GM12878 (cell line): ENCODE results near the gene RALGAPA1. TPM values are rescaled to one million over a fixed set of nuclear protein-coding genes. Genes with fewer than 3 reads are reported as not detected.

ENCODE experiments used
- ATAC-seq: fragments of 200-7000 bp; cut with Tn5 transposase; 3 replicates; pipeline ENCODE4 v1.9.1; 2020; ENCODE audit warnings: mild to moderate bottlenecking, moderate library complexity
- BruUV-seq: library from RNA; stranded (reverse); fragments of 400-500 nt; replicated peaks from 2 replicates; lab custom pipeline; 2021; lab: Mats Ljungman, UMichigan
- CTCF ChIA-PET: fragments of 300-600 bp; sonication (Branson Sonifier 250); formaldehyde crosslinking; extraction: SDS; loops from one replicate; lab custom pipeline; 2021; ENCODE audit warnings: inconsistent platforms; lab: Yijun Ruan, JAX
- POLR2A ChIA-PET: fragments of 350-600 bp; formaldehyde crosslinking; extraction: SDS; loops from one replicate; lab custom pipeline; 2021; ENCODE audit warnings: inconsistent platforms; lab: Charles Lee
- RAD21 ChIA-PET: fragments of 300-600 bp; sonication (Branson Sonifier 250); formaldehyde crosslinking; loops from one replicate; lab custom pipeline; 2023; ENCODE audit warnings: antibody characterized with exemption; ENCODE audit not compliant: unreplicated experiment; lab: Charles Lee
- SMC1A ChIA-PET: fragments of 300-600 bp; sonication (Branson Sonifier 250); formaldehyde crosslinking; loops from one replicate; lab custom pipeline; 2023; ENCODE audit not compliant: unreplicated experiment, uncharacterized antibody; lab: Charles Lee
- DNase-seq: peaks from one replicate; pipeline ENCODE4 v3.0.0-alpha.2; 2011; ENCODE audit warnings: low read depth, low spot score
- FAIRE-seq: peaks from 3 replicates; lab custom pipeline; 2011; peaks lifted over from hg19 to GRCh38; lab: Jason Lieb, UNC
- H2AFZ ChIP-seq: 2 replicates; pipeline ENCODE4 v1.6.0; 2011; ENCODE audit warnings: low read depth, low read length, control low read depth; ENCODE audit not compliant: control insufficient read depth
- H3K27ac ChIP-seq: 2 replicates; pipeline ENCODE4 v1.5.1; 2011; ENCODE audit warnings: control low read depth; ENCODE audit not compliant: control insufficient read depth, insufficient read depth
- H3K27me3 ChIP-seq, 2 experiments: replicated peaks in 1 of 2; 2 replicates each; pipeline versions ENCODE4 v1.6.0 to v1.6.1; 2011; ENCODE audit warnings: low read length in 1 of 2; ENCODE audit not compliant: control insufficient read depth in 2 of 2, insufficient read depth in 2 of 2
- H3K36me3 ChIP-seq, 2 experiments: 2 replicates each; pipeline ENCODE4 v1.5.1; 2011; ENCODE audit warnings: low read length in 1 of 2; ENCODE audit not compliant: control insufficient read depth in 2 of 2, insufficient read depth in 2 of 2
- H3K4me1 ChIP-seq: 2 replicates; pipeline ENCODE4 v1.6.1; 2011; ENCODE audit warnings: mild to moderate bottlenecking, low read length, moderate library complexity, mixed read lengths; ENCODE audit not compliant: control insufficient read depth, insufficient read depth
- H3K4me2 ChIP-seq: 2 replicates; pipeline ENCODE4 v1.6.0; 2011; ENCODE audit warnings: control low read depth; ENCODE audit not compliant: control insufficient read depth, insufficient read depth
- H3K4me3 ChIP-seq: fragments of 200-600 bp; sonication (generic); 2 replicates; pipeline ENCODE4 v1.5.1; 2016
- H3K79me2 ChIP-seq: 2 replicates; pipeline ENCODE4 v1.6.0; 2011; ENCODE audit warnings: low read length; ENCODE audit not compliant: control insufficient read depth, insufficient read depth
- H3K9ac ChIP-seq: 2 replicates; pipeline ENCODE4 v1.8.0; 2011; ENCODE audit warnings: low read length, control low read depth, mixed read lengths; ENCODE audit not compliant: control insufficient read depth, insufficient read depth
- H3K9me3 ChIP-seq: replicated peaks from 3 replicates; pipeline ENCODE4 v1.5.1; 2011; ENCODE audit warnings: mild to moderate bottlenecking, low read length; ENCODE audit not compliant: control insufficient read depth, insufficient read depth
- H4K20me1 ChIP-seq: 2 replicates; pipeline ENCODE4 v1.6.0; 2011; ENCODE audit not compliant: control insufficient read depth, insufficient read depth
- EED ChIP-seq: sonication (generic); IDR thresholded peaks from 2 replicates; pipeline ENCODE4 v1.6.1; 2016; ENCODE audit warnings: antibody characterized with exemption, low read depth
- HCFC1 ChIP-seq: fragments of 150-350 bp; IDR thresholded peaks from 2 replicates; pipeline ENCODE4 v1.6.1; 2014; ENCODE audit warnings: low read length
- MXI1 ChIP-seq: fragments of 150-350 bp; IDR thresholded peaks from 2 replicates; pipeline ENCODE4 v1.6.1; 2011; ENCODE audit warnings: low read depth, mild to moderate bottlenecking, inconsistent platforms, low read length, improper control_type of control experiment
- TCF7 ChIP-seq: IDR thresholded peaks from 2 replicates; pipeline ENCODE4 v1.6.1; 2014; ENCODE audit warnings: antibody characterized with exemption, borderline replicate concordance
- whole genome bisulfite sequencing: methylation state at CpG from one replicate; pipeline ENCODE4 v1.1.6; 2016; ENCODE audit warnings: low lambda C conversion rate; ENCODE audit not compliant: insufficient replicate concordance, insufficient coverage; ENCODE audit errors: missing lambda C conversion rate; 5-methylcytosine and 5-hydroxymethylcytosine counted together
- in situ Hi-C: fragments of 300-500 bp; cut with MboI; formaldehyde crosslinking; loops from 9 replicates; pipeline ENCODE4 v1.14.3; 2018; ENCODE audit warnings: mixed read lengths
- intact Hi-C: fragments of 100-400 bp; cut with micrococcal nuclease; formaldehyde crosslinking; loops from one replicate; pipeline ENCODE4 v1.14.2; 2022; ENCODE audit not compliant: unreplicated experiment
- polyA plus RNA-seq, 11 experiments: library from polyadenylated mRNA; depleted of rRNA in 4 of 11; unstranded in 6 of 11; stranded (reverse) in 5 of 11; fragments of >200 nt; fragmentation: Nextera tagmentation in 4 of 11; fragmentation: Illumina TruSeq in 1 of 11; extraction: Ambion mirVana in 4 of 11; extraction: Trizol in 1 of 11; gene quantifications; 1 replicate in 1 of 11; 2 replicates in 10 of 11; pipeline versions ENCODE4 v1.2.1 to v1.2.3, GENCODE V29; 2011 to 2016; ENCODE audit warnings: inconsistent platforms in 2 of 11, missing spikeins in 2 of 11, low read depth in 1 of 11
- total RNA-seq, 4 experiments: library from RNA; depleted of rRNA in 3 of 4; stranded (reverse); fragments of >200 nt in 3 of 4; fragmentation: Illumina TruSeq in 1 of 4; extraction: Trizol in 1 of 4; gene quantifications; 2 replicates each; pipeline versions ENCODE4 v1.2.1 to v1.2.3, GENCODE V29; 2013 to 2021
- TF ChIP-seq, protein P1 (sequence below): fragments of 450-650 bp; conservative IDR thresholded peaks from 2 replicates; pipeline ENCODE4 v1.6.1; 2017; ENCODE audit warnings: mild to moderate bottlenecking, moderate library complexity
- TF ChIP-seq, protein P2 (sequence below): fragments of 450-650 bp; IDR thresholded peaks from 2 replicates; pipeline ENCODE4 v1.6.1; 2017; ENCODE audit warnings: mild to moderate bottlenecking, low read depth, inconsistent platforms; ENCODE audit not compliant: poor library complexity, severe bottlenecking
- TF ChIP-seq, protein P3 (sequence below): fragments of 450-650 bp; IDR thresholded peaks from 2 replicates; pipeline ENCODE4 v1.6.1; 2016; ENCODE audit warnings: mild to moderate bottlenecking, moderate library complexity, borderline replicate concordance
- TF ChIP-seq, protein P4 (sequence below): IDR thresholded peaks from 2 replicates; pipeline ENCODE4 v1.6.1; 2012; ENCODE audit warnings: mild to moderate bottlenecking, low read depth, low read length
- TF ChIP-seq, protein P5 (sequence below): IDR thresholded peaks from 2 replicates; pipeline ENCODE4 v1.6.1; 2012; ENCODE audit warnings: low read depth, low read length, improper control_type of control experiment

The RALGAPA1 gene
- total and polyA plus RNA-seq, 10 of the 15 experiments (the other 5 are each of a cell fraction or from before 2014, with no cell fraction given): 5.6 to 26.7 (median 14.7) TPM

DNA sequence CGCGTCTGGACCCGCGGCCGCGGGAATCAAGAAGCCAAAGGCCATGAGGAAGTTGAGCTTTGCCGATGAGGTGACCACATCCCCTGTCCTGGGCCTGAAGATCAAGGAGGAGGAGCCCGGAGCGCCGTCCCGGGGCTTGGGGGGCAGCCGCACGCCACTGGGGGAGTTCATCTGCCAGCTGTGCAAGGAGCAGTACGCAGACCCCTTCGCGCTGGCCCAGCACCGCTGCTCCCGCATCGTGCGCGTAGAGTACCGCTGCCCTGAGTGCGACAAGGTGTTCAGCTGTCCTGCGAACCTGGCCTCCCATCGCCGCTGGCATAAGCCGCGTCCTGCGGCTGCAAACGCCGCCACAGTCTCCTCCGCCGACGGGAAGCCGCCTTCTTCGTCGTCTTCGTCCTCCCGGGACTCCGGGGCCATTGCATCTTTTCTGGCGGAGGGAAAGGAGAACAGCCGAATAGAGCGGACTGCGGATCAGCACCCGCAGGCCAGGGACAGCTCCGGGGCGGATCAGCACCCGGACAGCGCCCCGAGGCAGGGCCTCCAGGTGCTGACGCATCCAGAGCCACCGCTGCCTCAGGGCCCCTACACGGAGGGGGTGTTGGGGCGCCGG lies 274.1 kb downstream of the RALGAPA1 start:
- H3K9me3 ChIP-seq: no peaks in the 10 kb centered on the region; the same call in 2 of the 3 replicates
- in situ Hi-C loops (no loop called here), intact Hi-C loops (loop anchor here (10.0 kb wide), 1 partner anchor 150 kb away; no protein-coding TSS in a partner anchor)
- no peaks in the 10 kb centered on the region for H4K20me1 ChIP-seq
- peaks cover 12% of the 10 kb centered on the region for H3K4me1 ChIP-seq
- ChIA-PET POLR2A (interaction anchor here (0.7 kb wide), 1 partner anchor 22 kb away, joined by 4 read pairs; no protein-coding TSS in a partner anchor), SMC1A (interaction anchor here (0.6 to 1.3 kb wide), 2 partner anchors 9 to 494 kb away, joined by 3 to 4 read pairs; no protein-coding TSS in a partner anchor), RAD21 (no interaction called here), CTCF (no interaction called here)
- H3K4me3 ChIP-seq: peak overlapping the region; percentile 70; the same call in 1 of the 2 replicates
- no peaks in the 10 kb centered on the region for H3K79me2 ChIP-seq
- H2AFZ ChIP-seq: no peak overlapping the region
- H3K9ac ChIP-seq: no peak overlapping the region
- peak; percentile 62 for ATAC-seq
- BruUV-seq: no TSS peak
- no peak for DNase-seq
- no peak overlapping the region for H3K27ac ChIP-seq
- peaks cover 6 to 16% of the 10 kb centered on the region in 2 experiments for H3K27me3 ChIP-seq
- no peaks in the 10 kb centered on the region for H3K36me3 ChIP-seq
- WGBS: 5% methylated on average over 53 of the region's 55 CpGs
- H3K4me2 ChIP-seq: peak overlapping the region; percentile 98
- FAIRE-seq: no peak
- TF ChIP-seq, protein P1, sequence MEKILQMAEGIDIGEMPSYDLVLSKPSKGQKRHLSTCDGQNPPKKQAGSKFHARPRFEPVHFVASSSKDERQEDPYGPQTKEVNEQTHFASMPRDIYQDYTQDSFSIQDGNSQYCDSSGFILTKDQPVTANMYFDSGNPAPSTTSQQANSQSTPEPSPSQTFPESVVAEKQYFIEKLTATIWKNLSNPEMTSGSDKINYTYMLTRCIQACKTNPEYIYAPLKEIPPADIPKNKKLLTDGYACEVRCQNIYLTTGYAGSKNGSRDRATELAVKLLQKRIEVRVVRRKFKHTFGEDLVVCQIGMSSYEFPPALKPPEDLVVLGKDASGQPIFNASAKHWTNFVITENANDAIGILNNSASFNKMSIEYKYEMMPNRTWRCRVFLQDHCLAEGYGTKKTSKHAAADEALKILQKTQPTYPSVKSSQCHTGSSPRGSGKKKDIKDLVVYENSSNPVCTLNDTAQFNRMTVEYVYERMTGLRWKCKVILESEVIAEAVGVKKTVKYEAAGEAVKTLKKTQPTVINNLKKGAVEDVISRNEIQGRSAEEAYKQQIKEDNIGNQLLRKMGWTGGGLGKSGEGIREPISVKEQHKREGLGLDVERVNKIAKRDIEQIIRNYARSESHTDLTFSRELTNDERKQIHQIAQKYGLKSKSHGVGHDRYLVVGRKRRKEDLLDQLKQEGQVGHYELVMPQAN: peak; percentile 90
- TF ChIP-seq EED: 0 out of 2 replicates have a peak, but pooled peaks have one; percentile 27
- TF ChIP-seq, protein P2, sequence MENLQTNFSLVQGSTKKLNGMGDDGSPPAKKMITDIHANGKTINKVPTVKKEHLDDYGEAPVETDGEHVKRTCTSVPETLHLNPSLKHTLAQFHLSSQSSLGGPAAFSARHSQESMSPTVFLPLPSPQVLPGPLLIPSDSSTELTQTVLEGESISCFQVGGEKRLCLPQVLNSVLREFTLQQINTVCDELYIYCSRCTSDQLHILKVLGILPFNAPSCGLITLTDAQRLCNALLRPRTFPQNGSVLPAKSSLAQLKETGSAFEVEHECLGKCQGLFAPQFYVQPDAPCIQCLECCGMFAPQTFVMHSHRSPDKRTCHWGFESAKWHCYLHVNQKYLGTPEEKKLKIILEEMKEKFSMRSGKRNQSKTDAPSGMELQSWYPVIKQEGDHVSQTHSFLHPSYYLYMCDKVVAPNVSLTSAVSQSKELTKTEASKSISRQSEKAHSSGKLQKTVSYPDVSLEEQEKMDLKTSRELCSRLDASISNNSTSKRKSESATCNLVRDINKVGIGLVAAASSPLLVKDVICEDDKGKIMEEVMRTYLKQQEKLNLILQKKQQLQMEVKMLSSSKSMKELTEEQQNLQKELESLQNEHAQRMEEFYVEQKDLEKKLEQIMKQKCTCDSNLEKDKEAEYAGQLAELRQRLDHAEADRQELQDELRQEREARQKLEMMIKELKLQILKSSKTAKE: no peak
- peak; percentile 25; the same call in 1 of the 2 replicates for TF ChIP-seq HCFC1
- TF ChIP-seq MXI1: peak; percentile 93
- TF ChIP-seq, protein P3, sequence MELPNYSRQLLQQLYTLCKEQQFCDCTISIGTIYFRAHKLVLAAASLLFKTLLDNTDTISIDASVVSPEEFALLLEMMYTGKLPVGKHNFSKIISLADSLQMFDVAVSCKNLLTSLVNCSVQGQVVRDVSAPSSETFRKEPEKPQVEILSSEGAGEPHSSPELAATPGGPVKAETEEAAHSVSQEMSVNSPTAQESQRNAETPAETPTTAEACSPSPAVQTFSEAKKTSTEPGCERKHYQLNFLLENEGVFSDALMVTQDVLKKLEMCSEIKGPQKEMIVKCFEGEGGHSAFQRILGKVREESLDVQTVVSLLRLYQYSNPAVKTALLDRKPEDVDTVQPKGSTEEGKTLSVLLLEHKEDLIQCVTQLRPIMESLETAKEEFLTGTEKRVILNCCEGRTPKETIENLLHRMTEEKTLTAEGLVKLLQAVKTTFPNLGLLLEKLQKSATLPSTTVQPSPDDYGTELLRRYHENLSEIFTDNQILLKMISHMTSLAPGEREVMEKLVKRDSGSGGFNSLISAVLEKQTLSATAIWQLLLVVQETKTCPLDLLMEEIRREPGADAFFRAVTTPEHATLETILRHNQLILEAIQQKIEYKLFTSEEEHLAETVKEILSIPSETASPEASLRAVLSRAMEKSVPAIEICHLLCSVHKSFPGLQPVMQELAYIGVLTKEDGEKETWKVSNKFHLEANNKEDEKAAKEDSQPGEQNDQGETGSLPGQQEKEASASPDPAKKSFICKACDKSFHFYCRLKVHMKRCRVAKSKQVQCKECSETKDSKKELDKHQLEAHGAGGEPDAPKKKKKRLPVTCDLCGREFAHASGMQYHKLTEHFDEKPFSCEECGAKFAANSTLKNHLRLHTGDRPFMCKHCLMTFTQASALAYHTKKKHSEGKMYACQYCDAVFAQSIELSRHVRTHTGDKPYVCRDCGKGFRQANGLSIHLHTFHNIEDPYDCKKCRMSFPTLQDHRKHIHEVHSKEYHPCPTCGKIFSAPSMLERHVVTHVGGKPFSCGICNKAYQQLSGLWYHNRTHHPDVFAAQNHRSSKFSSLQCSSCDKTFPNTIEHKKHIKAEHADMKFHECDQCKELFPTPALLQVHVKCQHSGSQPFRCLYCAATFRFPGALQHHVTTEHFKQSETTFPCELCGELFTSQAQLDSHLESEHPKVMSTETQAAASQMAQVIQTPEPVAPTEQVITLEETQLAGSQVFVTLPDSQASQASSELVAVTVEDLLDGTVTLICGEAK: peak; percentile 88
- TF ChIP-seq, protein P4, sequence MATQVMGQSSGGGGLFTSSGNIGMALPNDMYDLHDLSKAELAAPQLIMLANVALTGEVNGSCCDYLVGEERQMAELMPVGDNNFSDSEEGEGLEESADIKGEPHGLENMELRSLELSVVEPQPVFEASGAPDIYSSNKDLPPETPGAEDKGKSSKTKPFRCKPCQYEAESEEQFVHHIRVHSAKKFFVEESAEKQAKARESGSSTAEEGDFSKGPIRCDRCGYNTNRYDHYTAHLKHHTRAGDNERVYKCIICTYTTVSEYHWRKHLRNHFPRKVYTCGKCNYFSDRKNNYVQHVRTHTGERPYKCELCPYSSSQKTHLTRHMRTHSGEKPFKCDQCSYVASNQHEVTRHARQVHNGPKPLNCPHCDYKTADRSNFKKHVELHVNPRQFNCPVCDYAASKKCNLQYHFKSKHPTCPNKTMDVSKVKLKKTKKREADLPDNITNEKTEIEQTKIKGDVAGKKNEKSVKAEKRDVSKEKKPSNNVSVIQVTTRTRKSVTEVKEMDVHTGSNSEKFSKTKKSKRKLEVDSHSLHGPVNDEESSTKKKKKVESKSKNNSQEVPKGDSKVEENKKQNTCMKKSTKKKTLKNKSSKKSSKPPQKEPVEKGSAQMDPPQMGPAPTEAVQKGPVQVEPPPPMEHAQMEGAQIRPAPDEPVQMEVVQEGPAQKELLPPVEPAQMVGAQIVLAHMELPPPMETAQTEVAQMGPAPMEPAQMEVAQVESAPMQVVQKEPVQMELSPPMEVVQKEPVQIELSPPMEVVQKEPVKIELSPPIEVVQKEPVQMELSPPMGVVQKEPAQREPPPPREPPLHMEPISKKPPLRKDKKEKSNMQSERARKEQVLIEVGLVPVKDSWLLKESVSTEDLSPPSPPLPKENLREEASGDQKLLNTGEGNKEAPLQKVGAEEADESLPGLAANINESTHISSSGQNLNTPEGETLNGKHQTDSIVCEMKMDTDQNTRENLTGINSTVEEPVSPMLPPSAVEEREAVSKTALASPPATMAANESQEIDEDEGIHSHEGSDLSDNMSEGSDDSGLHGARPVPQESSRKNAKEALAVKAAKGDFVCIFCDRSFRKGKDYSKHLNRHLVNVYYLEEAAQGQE: peak; percentile 100
- 0 out of 2 replicates have a peak, but pooled peaks have one; percentile 21 for TF ChIP-seq TCF7
- TF ChIP-seq, protein P5, sequence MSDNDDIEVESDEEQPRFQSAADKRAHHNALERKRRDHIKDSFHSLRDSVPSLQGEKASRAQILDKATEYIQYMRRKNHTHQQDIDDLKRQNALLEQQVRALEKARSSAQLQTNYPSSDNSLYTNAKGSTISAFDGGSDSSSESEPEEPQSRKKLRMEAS: peak; percentile 69; the same call in 1 of the 2 replicates
